ENCODE measurements around the gene RUNX3.
A peak's percentile ranks its signal among the peaks of the same experiment; 100 is the strongest.

Gene RUNX3

GRCh38 chr1:24860841-24861240 lies 69.2 kb downstream of the RUNX3 start:
- DNase-seq = no peak

- no peak for DNase-seq
Measured at GRCh38 chr1:24859063-24860010, 70.7 kb downstream of the RUNX3 start.

- DNase-seq = no peak
Measured at GRCh38 chr1:24858277-24858676, 71.8 kb downstream of the RUNX3 start.

- peak; percentile 39 for DNase-seq
Measured at GRCh38 chr1:24857507-24858133, 72.5 kb downstream of the RUNX3 start.

GRCh38 chr1:24856787-24857506 lies 73.1 kb downstream of the RUNX3 start:
- DNase-seq = no peak

- DNase-seq = no peak
Measured at GRCh38 chr1:24855474-24855873, 74.6 kb downstream of the RUNX3 start.

- DNase-seq = no peak
Measured at GRCh38 chr1:24853649-24854048, 76.4 kb downstream of the RUNX3 start.

GRCh38 chr1:24850328-24850920 lies 79.7 kb downstream of the RUNX3 start:
- DNase-seq = no peak

- peak; percentile 51 for DNase-seq
Measured at GRCh38 chr1:24849672-24850295, 80.3 kb downstream of the RUNX3 start.
